ENCODE measurements around the gene C13orf46.

The C13orf46 gene

GRCh38 chr13:113955691-113956090 is 18.2 kb downstream of the C13orf46 start:
- TF ChIP-seq CTCF (IDR thresholded peaks at IDR 0.05; ENCODE audit: insufficient read depth, low read depth, low read length, missing control alignments), result no peak

GRCh38 chr13:113955235-113955634 is 18.6 kb downstream of the C13orf46 start:
- no peak overlapping the region for H3K4me3 ChIP-seq (ENCODE audit: low read length)
- TF ChIP-seq CTCF (IDR thresholded peaks at IDR 0.05; ENCODE audit: insufficient read depth, low read depth, low read length, missing control alignments), result no peak
- no peak for DNase-seq (ENCODE audit: low read depth)

More at GRCh38 chr13:113955691-113956090, 18.2 kb downstream of the C13orf46 start:
- no peak for DNase-seq (ENCODE audit: low read depth)
- no peak overlapping the region for H3K4me3 ChIP-seq (ENCODE audit: low read length)

- no peak for DNase-seq (ENCODE audit: low read depth)
- TF ChIP-seq CTCF (IDR thresholded peaks at IDR 0.05; ENCODE audit: insufficient read depth, low read depth, low read length, missing control alignments), result no peak
- H3K4me3 ChIP-seq (ENCODE audit: low read length), result no peak overlapping the region
Measured at GRCh38 chr13:113954046-113954835, 19.6 kb downstream of the C13orf46 start.

- no peak for TF ChIP-seq CTCF (IDR thresholded peaks at IDR 0.05; ENCODE audit: insufficient read depth, low read depth, low read length, missing control alignments)
- no peak overlapping the region for H3K4me3 ChIP-seq (ENCODE audit: low read length)
- DNase-seq (ENCODE audit: low read depth), result no peak
Measured at GRCh38 chr13:113953561-113953960, 20.3 kb downstream of the C13orf46 start.

- TF ChIP-seq CTCF (IDR thresholded peaks at IDR 0.05; ENCODE audit: insufficient read depth, low read depth, low read length, missing control alignments), result no peak
- DNase-seq (ENCODE audit: low read depth), result no peak
- H3K4me3 ChIP-seq (ENCODE audit: low read length), result no peak overlapping the region
Measured at GRCh38 chr13:113952983-113953520, 20.8 kb downstream of the C13orf46 start.

GRCh38 chr13:113952151-113952982 is 21.5 kb downstream of the C13orf46 start:
- TF ChIP-seq CTCF (IDR thresholded peaks at IDR 0.05; ENCODE audit: insufficient read depth, low read depth, low read length, missing control alignments), result no peak
- H3K4me3 ChIP-seq (ENCODE audit: low read length), result no peak overlapping the region
- DNase-seq (ENCODE audit: low read depth), result no peak

All from epithelial cell of esophagus (primary cell).